IPS-15b (cell line): ENCODE data around the gene SOX13.

Experiments
- H3K27me3 ChIP-seq: one replicate; pipeline ENCODE4 v1.6.1; 2013; ENCODE audit warnings: low read length; ENCODE audit not compliant: control insufficient read depth, insufficient read depth
- H3K36me3 ChIP-seq: one replicate; pipeline ENCODE4 v1.6.1; 2013; ENCODE audit warnings: low read length; ENCODE audit not compliant: control insufficient read depth, insufficient read depth
- H3K4me1 ChIP-seq: one replicate; pipeline ENCODE4 v1.6.1; 2013; ENCODE audit warnings: mild to moderate bottlenecking, low read length; ENCODE audit not compliant: control insufficient read depth, insufficient read depth
- H3K4me3 ChIP-seq: one replicate; pipeline ENCODE4 v1.5.1; 2013; ENCODE audit warnings: low read depth, low read length
- H3K9ac ChIP-seq: one replicate; pipeline ENCODE4 v1.6.1; 2013; ENCODE audit warnings: low read depth, mild to moderate bottlenecking, low read length
- H3K9me3 ChIP-seq: one replicate; pipeline ENCODE4 v1.6.1; 2013; ENCODE audit warnings: mild to moderate bottlenecking, low read length; ENCODE audit not compliant: control insufficient read depth, insufficient read depth

The SOX13 gene

DNA sequence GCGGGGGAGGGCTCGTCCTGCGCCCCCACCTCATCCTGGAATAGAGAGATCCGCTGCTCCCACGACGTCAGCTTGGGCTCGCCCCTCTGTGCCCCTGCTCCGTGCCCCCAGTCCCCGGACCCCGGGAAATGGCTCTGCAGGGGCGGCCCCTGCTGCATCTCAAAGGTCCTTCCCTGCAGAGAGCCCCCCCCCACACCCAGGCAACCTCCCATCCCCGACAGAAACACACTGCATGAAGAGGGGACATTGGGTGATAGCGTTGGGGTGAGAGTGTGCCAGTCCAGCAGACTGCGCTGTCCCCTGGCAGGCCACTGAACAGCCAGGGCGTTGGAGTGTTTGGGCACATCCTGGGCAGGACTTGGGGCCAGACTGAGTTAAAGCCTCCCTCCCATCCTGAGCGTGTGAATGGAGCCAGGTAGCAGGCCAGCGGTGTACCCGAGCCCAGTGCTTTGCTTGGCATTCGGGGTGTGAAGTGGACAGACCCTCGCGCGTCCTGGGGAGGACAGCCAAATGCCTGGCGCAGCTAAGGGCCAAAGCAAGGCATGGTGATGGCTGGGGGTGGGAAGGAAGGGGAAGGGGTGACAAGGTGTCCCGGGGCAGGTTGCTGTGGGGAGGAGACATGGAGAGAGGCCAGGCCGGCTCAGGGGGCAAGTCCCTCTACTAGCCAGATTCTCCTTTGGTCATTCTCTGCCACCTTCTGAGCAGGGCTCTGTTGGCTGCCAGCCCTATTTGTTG is 79.6 kb downstream of the SOX13 start:
- Histone ChIP-seq H3K36me3 (no peaks in the 10 kb centered on the region), H3K9me3 (no peaks in the 10 kb centered on the region), H3K9ac (peak overlapping the region; percentile 1), H3K4me1 (peaks cover 18% of the 10 kb centered on the region), H3K4me3 (peak overlapping the region; percentile 36), H3K27me3 (peaks cover 25% of the 10 kb centered on the region)

DNA sequence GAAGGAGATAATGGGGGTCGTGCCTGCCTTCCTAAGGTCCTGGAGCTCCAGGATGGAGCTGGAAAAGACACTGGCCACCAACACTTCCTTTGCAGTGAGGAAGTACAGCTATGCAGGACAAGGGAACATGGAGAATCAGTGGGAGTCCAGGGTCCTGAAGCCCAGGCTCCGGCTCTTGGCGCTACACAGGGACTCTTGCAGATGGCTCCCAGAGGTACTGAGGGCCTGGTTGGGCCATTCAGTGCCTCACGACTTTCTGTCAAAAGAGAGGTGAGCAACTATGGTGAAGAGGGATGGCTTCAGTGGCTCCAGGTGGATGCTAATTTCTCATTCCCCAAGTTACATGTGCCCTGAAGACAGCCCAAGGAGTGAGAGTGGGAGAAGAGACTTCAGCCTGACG is 80.8 kb downstream of the SOX13 start:
- H3K9ac ChIP-seq = no peak overlapping the region
- H3K4me1 ChIP-seq = peaks cover 6% of the 10 kb centered on the region
- peaks cover 25% of the 10 kb centered on the region for H3K27me3 ChIP-seq
- H3K36me3 ChIP-seq = no peaks in the 10 kb centered on the region
- no peak overlapping the region for H3K4me3 ChIP-seq
- no peaks in the 10 kb centered on the region for H3K9me3 ChIP-seq

DNA sequence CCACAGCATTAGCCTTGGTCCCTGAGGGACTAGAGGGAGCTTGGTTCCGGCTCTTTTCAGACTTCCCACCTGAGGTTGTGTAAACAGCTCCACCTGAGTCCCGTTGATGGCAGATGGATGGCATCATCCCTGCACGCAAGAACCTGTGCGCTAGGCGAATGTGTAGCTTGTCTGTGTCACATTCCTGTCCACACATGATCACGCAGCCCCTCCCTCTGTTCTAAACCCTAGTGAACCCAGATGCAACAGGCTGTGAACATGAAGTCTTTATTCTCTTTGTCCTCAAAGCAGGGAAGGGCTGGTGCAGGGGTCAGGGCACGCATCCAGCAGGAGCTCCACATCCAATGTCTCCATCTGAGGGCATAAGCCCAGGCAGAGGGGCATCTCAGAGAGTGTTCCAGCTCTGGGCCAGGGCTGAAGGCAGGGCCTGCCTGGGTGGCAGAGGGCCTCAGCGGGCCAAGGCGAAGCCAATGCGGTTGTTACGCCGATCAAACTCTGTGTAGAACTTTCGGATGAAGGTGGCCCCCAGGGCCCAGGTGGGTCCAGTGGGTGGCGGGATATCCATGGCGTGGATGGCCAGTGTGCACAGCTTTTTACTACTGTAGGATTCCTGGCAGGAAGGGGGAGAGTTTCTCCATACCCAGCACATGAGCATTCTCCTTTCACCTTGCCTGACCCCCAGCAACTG is 81.8 kb downstream of the SOX13 start:
- Histone ChIP-seq H3K9me3 (no peaks in the 10 kb centered on the region), H3K4me1 (peaks cover 6% of the 10 kb centered on the region), H3K36me3 (no peaks in the 10 kb centered on the region), H3K27me3 (peaks cover 22% of the 10 kb centered on the region), H3K9ac (no peak overlapping the region), H3K4me3 (no peak overlapping the region)

DNA sequence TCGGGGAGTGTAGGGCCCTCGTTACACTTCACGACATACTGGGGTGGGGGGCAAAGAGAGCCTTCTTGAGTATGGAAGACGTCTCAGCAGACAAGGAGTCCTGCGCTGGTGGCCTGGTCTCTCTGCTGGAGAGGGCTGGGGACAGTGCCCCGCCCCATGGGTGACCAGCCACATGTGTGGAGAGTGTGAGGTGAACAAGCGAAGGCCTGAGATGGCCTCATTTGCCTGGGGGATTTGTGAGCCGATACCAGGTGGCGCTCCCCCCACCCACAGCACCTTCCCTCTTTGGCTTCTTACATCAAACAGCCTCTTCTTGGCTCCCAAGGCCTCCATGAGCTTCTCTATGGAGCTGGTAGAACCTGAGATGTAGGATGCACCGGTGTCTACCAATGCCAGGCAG is 83.0 kb downstream of the SOX13 start:
- peaks cover 1% of the 10 kb centered on the region for H3K4me1 ChIP-seq
- no peaks in the 10 kb centered on the region for H3K9me3 ChIP-seq
- no peak overlapping the region for H3K4me3 ChIP-seq
- H3K36me3 ChIP-seq = no peaks in the 10 kb centered on the region
- no peak overlapping the region for H3K9ac ChIP-seq
- H3K27me3 ChIP-seq = peaks cover 16% of the 10 kb centered on the region

DNA sequence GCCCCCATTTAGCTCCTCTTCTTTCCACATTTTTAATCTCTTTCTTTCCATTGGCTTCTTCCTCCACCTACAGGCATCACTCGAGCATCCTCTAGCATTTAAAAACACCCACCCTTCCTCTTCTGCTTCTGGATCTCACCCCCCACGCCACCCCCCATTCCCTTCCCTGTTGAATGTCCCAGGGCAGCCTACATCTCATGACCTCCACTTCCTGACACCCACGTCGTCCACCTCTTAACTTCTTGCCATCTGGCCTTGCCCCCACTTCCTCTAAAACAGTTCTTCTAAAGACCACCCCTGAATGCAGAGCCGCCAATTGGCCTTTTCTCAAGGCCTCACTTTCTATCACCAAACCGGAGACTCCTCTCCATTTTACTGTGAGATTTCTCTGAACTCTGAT is 85.0 kb downstream of the SOX13 start:
- H3K27me3 ChIP-seq = peaks cover 11% of the 10 kb centered on the region
- H3K4me3 ChIP-seq = no peak overlapping the region

DNA sequence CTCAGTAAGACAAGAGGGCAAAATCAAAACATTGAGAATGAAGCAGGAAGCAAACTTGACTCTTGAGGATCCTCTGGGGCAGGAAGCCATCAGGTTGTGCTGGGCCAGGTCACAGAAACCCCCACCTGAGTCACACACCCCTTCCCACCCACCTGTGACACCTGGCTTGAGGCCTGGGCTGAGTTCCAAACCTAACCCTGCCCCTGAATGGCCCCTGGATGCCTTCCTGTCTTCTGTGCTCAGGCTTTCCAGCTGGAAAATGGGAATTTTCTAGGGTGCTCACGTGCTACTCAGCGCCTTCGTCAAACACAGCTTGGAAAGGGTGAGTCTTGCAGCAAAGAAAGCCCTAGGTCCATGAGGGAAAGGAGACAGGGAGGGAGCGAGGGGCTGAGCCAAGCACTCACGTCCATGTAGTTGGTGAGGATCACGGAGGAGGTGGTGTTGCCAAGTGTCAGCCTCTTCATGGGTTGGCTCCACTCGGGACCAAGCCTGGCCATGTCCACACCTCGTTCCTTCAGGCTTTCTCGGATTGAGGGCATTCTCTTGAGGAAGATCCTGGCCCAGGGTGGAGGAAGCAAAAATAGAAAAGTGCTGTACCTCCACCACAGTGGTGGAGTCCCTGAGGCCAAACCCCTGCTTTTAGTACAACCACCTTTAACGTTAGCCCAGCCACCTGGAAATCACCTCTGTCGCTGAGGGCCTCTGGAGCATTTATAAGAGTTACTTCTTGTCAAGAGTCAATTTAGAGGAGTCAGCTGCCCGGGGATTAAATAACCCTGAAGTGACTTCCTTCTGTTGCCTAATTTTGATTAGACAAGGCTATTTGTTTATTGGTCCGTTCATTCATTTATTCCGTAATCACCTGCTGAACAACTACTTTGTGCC is 88.9 kb downstream of the SOX13 start:
- Histone ChIP-seq H3K4me3 (no peak overlapping the region), H3K27me3 (no peaks in the 10 kb centered on the region), H3K4me1 (no peaks in the 10 kb centered on the region), H3K9me3 (no peaks in the 10 kb centered on the region), H3K9ac (no peak overlapping the region), H3K36me3 (no peaks in the 10 kb centered on the region)

More for the DNA sequence above, 85.0 kb downstream of the SOX13 start:
- no peaks in the 10 kb centered on the region for H3K4me1 ChIP-seq
- H3K9me3 ChIP-seq = no peaks in the 10 kb centered on the region
- no peak overlapping the region for H3K9ac ChIP-seq
- no peaks in the 10 kb centered on the region for H3K36me3 ChIP-seq

DNA sequence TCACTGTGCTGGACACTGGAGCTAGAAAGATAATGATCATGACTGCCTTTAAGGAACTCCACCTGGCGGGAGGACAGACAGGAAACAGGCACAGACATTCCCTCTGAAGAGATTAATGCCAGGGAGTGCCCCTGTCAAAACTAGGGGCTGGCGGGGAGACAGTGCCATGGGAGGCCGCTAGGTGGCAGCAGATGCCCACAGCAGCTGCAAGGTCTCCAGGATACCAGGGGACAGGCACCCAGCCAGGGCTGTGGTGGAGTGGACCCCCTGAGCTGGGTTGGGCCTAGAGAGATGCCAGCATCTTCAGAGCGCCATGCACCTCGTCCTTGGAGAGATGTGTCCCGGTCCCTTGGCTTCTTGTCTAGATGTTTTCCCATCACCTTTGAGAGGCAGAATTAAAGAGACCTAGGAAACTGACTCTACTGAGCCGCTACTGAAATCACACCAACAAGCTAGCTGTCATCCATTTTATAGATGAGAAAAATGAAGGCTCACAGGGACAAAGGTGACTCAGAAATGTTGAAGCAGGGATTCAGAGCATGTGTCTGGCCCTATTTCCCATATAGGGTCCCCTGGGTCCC is 89.7 kb downstream of the SOX13 start:
- Histone ChIP-seq H3K4me3 (no peak overlapping the region), H3K27me3 (no peaks in the 10 kb centered on the region), H3K36me3 (no peaks in the 10 kb centered on the region), H3K9ac (no peak overlapping the region), H3K4me1 (no peaks in the 10 kb centered on the region), H3K9me3 (no peaks in the 10 kb centered on the region)

DNA sequence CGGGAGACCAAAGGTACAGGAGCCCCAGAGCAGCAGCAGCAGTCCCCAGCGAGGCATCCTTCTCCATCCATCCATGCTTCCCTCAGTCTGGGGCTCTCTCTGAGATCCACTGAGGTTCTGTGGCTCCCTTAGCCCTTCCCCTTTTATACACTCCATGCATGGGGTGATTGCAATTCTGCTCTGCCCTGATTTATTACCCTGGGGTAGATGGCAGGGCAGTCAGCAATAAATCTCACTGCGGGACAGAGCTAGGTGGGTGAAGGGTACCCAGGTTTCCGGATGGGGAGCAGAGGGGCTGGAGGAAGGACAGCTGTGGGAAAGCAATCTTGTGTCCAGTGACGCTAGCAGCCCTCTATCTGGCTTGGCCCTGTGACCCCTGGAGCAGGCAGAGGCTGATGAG is 93.3 kb downstream of the SOX13 start, which contains the start of gene REN:
Gene REN, minus strand, starts transcription at position 119 of the 400 bp plus-strand sequence. Its CDS starts 44 bp downstream, at position 75.
- Histone ChIP-seq H3K4me1 (no peaks in the 10 kb centered on the region), H3K27me3 (no peaks in the 10 kb centered on the region), H3K9me3 (peaks cover 21% of the 10 kb centered on the region), H3K4me3 (no peak within 1 kb of the TSS), H3K36me3 (no peaks in the 10 kb centered on the region), H3K9ac (no peak within 1 kb of the TSS)

DNA sequence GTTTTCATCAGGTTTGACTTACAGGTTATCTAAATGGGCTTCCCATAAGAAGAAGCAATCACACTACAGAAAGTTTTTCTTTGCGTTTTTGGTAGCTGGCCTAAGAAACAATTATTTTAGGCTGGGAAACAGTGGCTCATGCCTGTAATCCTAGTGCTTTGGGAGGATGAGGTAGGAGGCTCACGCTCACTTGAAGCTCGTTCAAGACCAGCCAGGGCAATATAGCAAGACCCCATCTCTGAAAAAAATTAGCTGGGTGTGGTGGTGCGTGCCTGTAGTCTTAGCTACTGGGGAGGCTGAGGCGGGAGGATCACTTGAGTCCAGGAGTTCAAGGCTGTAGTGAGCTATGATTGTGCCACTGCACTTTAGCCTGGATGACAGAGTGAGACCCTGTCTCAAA is 94.8 kb downstream of the SOX13 start:
- peaks cover 21% of the 10 kb centered on the region for H3K9me3 ChIP-seq
- H3K36me3 ChIP-seq = no peaks in the 10 kb centered on the region
- no peak overlapping the region for H3K4me3 ChIP-seq
- H3K27me3 ChIP-seq = no peaks in the 10 kb centered on the region
- no peak overlapping the region for H3K9ac ChIP-seq
- no peaks in the 10 kb centered on the region for H3K4me1 ChIP-seq

DNA sequence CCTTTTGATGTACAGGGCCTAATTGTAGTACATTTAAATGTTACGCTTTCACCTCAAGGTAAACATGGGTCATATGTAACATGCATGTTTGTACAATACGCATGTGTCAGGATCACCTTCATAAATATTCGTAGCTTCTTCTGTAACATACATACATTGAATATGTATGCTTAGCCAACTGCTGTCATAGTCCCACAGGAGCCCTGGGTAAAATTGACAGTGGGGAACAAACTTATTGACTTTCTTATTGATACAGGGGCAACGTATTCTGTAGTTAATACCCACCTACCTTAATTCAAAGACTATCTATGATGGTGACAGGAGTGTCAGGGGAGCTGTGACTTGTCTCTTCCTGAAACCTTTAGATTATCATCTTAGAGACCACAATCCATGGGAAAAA is 96.9 kb downstream of the SOX13 start:
- Histone ChIP-seq H3K27me3 (no peaks in the 10 kb centered on the region), H3K9me3 (peaks cover 21% of the 10 kb centered on the region), H3K4me1 (no peaks in the 10 kb centered on the region)

DNA sequence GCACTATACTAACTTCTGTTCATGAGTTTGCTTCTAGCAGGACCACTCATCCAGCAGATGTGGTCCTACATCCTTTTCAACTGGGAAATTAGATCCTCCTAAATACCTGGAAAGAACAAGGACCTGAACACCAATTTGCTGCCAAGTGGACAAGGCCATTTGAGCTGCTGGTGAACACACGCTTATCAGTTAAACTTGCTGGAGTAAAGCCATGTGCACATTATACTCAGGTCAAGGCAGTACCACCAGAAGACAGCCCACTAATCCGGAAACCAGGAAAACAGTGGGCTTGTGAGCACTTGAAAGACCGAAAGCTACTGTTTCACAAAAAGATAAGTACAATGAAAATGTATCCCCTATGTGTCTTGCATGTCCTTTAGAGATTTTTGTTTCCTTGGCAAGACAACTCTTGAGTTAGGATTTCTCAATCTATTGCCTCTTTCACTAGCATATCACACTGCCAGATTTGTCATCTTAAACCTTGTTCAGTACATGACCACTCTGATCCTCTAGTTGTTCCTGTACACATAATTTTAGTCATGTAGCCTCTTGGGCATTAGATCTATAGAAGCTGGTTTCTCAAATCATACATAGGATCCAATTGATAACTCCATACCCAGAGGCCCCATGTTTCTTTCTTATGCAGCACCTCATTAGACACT is 97.7 kb downstream of the SOX13 start:
- Histone ChIP-seq H3K9me3 (peaks cover 21% of the 10 kb centered on the region), H3K9ac (no peak overlapping the region), H3K27me3 (no peaks in the 10 kb centered on the region), H3K36me3 (no peaks in the 10 kb centered on the region), H3K4me3 (no peak overlapping the region), H3K4me1 (no peaks in the 10 kb centered on the region)

More for the DNA sequence above, 96.9 kb downstream of the SOX13 start:
- Histone ChIP-seq H3K36me3 (no peaks in the 10 kb centered on the region), H3K4me3 (no peak overlapping the region), H3K9ac (no peak overlapping the region)
